SH-SY5Y (cell line): ENCODE results near the gene PIP4K2A.

Source experiments
- GATA2 ChIP-seq: IDR thresholded peaks from 2 replicates; pipeline ENCODE4 v1.6.1; 2011; ENCODE audit warnings: mild to moderate bottlenecking, low read depth, low read length
- GATA3 ChIP-seq: IDR thresholded peaks from 2 replicates; pipeline ENCODE4 v1.6.1; 2011; ENCODE audit warnings: low read depth, mild to moderate bottlenecking, low read length, moderate library complexity

DNA sequence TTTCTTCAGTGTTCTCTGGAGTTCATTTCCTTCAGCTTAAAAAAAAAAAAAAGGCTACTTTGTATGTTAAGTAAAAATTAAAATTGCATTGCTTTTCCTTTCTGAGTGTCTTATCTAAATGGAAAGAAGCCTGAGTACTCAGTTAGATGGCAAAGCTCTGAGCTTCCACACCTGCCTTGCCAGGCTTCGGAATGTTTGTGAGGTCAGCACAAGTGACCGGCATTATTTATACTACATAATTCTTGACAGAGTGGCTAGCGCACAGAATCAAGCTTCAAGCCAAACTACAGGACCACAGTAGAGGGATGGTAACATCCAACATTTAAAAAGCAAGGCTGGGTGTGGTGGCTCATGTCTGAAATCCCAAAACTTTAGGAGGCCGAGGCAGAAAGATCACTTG is 17.3 kb downstream of the PIP4K2A start:
- TF ChIP-seq GATA3 (no peak), GATA2 (no peak)
